Measurements from ENCODE around the gene MMP1. TPM values are rescaled to one million over a fixed set of nuclear protein-coding genes. Genes with fewer than 3 reads are reported as not detected.
A peak's percentile ranks its signal among the peaks of the same experiment; 100 is the strongest.

The MMP1 gene
- total and polyA plus RNA-seq, 2 of the 13 experiments (the other 11 are each of a cell fraction or from before 2014, with no cell fraction given), result 0.09 to 0.21 TPM

DNA sequence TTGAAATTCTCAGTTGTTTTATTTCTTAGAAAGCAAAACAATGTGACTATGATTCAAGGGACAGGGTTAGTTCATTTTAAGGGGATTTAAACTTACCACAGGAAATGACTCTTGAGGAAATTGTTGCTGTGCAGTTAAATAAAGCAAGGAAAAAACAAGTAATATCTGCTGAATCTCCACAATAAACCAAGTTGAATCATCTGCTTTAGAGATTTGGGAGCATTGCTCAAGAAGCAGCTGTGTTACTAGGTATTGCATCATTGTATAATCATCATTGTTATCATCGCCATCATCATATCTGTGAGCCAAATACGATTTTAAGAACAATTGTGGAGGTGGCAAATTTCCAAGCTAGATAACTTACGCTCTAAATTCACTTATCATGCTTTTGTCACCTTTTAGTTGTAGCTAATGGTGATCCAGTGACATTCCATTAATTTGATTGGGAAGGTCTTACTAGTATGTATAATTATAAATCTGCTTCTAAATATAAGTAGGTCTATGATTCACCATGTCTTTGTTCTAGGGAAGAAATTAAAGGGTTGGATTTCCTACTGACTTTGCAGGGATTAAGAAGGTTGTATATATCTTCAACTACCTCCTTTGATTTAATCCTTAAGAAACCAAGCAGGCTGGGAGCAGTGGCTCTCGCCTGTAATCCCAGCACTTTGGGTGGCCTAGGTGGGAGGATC lies 37.5 kb downstream of the MMP1 start:
- no peak for DNase-seq (ENCODE audit: low spot score)
- Histone ChIP-seq H3K4me1 (ENCODE audit: insufficient read depth, low read length) (no peaks in the 10 kb centered on the region), H3K9me3 (ENCODE audit: low read length) (no peaks in the 10 kb centered on the region), H3K27me3 (ENCODE audit: control insufficient read depth in 1 of 2, insufficient read depth in 2 of 2, low read length in 2 of 2) (no peaks in the 10 kb centered on the region), H3K9ac (ENCODE audit: insufficient read depth, low read depth, low read length) (no peak overlapping the region), H3K4me2 (ENCODE audit: low read depth, low read length) (no peak overlapping the region), H3K4me3 (replicated peaks in 1 of 3; ENCODE audit: insufficient read depth in 1 of 3, low read depth in 2 of 3, low read length in 3 of 3) (no peak overlapping the region), H3K27ac (ENCODE audit: extremely low read length, insufficient read depth, low read length) (no peak overlapping the region), H3K79me2 (ENCODE audit: insufficient read depth, low read length) (no peaks in the 10 kb centered on the region), H4K20me1 (ENCODE audit: insufficient read depth, low read length) (no peaks in the 10 kb centered on the region), H3K36me3 (replicated peaks in 1 of 2; ENCODE audit: control insufficient read depth in 1 of 2, insufficient read depth in 2 of 2, low read length in 2 of 2) (no peaks in the 10 kb centered on the region), H2AFZ (ENCODE audit: low read length) (no peak overlapping the region)
- TF ChIP-seq CEBPB (IDR thresholded peaks at IDR 0.05; ENCODE audit: borderline replicate concordance, low read depth, low read length), result peak; percentile 62; the same call in 1 of the 2 replicates
- TF ChIP-seq, protein P1, sequence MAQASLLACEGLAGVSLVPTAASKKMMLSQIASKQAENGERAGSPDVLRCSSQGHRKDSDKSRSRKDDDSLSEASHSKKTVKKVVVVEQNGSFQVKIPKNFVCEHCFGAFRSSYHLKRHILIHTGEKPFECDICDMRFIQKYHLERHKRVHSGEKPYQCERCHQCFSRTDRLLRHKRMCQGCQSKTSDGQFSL (CRISPR knock-in tag; IDR thresholded peaks at IDR 0.05), result no peak
- TF ChIP-seq ZNF558 (CRISPR knock-in tag; IDR thresholded peaks at IDR 0.05; ENCODE audit: borderline replicate concordance), result no peak
- no peak for TF ChIP-seq ZBTB21 (CRISPR knock-in tag; IDR thresholded peaks at IDR 0.05)
- peak; percentile 67; the same call in 1 of the 2 replicates for TF ChIP-seq ATF7 (IDR thresholded peaks at IDR 0.05)
- TF ChIP-seq ATF7 (CRISPR knock-in tag; IDR thresholded peaks at IDR 0.05), result no peak
- ChIA-PET CTCF (ENCODE audit: low intra/inter-chr PET ratio, low total read pairs) (no interaction called here), POLR2A (no interaction called here)
- intact Hi-C loops (cut with micrococcal nuclease; ENCODE audit: unreplicated experiment) (no loop called here), in situ Hi-C loops (cut with HindIII; ENCODE audit: extremely low pct_ligation_motif_present, low pct_unique_long_range_greater_than_20kb) (no loop called here)
- WGBS (ENCODE audit: low lambda C conversion rate), result 15% methylated on average over 4 of the region's 4 CpGs
- no peak for FAIRE-seq
- ATAC-seq, result no peak
- BruUV-seq (replicated peaks), result no TSS peak

GRCh38 chr11:102757823-102758549 lies 40.0 kb downstream of the MMP1 start:
- no peak overlapping the region for H3K4me3 ChIP-seq (replicated peaks in 1 of 3; ENCODE audit: insufficient read depth in 1 of 3, low read depth in 2 of 3, low read length in 3 of 3)
- ChIA-PET CTCF (ENCODE audit: low intra/inter-chr PET ratio, low total read pairs) (interaction anchor here (0.5 kb wide), 1 partner anchor 68 kb away, joined by 3 read pairs; no protein-coding TSS in a partner anchor), POLR2A (no interaction called here)
- intact Hi-C loops (cut with micrococcal nuclease; ENCODE audit: unreplicated experiment), result no loop called here
- DNase-seq (ENCODE audit: low spot score), result no peak
- no peaks in the 10 kb centered on the region for H3K36me3 ChIP-seq (replicated peaks in 1 of 2; ENCODE audit: control insufficient read depth in 1 of 2, insufficient read depth in 2 of 2, low read length in 2 of 2)
- ATAC-seq, result no peak
- no peak for TF ChIP-seq ZNF891 (CRISPR knock-in tag; IDR thresholded peaks at IDR 0.05)
- peak; percentile 68 for TF ChIP-seq ATF7 (IDR thresholded peaks at IDR 0.05)
- no peak for TF ChIP-seq ATF7 (CRISPR knock-in tag; IDR thresholded peaks at IDR 0.05)
- WGBS (ENCODE audit: low lambda C conversion rate), result 0% methylated on average over 2 of the region's 2 CpGs
- no peak overlapping the region for H3K9ac ChIP-seq (ENCODE audit: insufficient read depth, low read depth, low read length)
- no TSS peak for BruUV-seq (replicated peaks)
- H3K27me3 ChIP-seq (ENCODE audit: control insufficient read depth in 1 of 2, insufficient read depth in 2 of 2, low read length in 2 of 2), result no peaks in the 10 kb centered on the region; a peak in 1 of 5 replicates
- no peaks in the 10 kb centered on the region for H3K79me2 ChIP-seq (ENCODE audit: insufficient read depth, low read length)
- no peaks in the 10 kb centered on the region for H4K20me1 ChIP-seq (ENCODE audit: insufficient read depth, low read length)
- no peaks in the 10 kb centered on the region for H3K4me1 ChIP-seq (ENCODE audit: insufficient read depth, low read length)
- no peak overlapping the region for H2AFZ ChIP-seq (ENCODE audit: low read length)
- H3K4me2 ChIP-seq (ENCODE audit: low read depth, low read length), result no peak overlapping the region
- no peaks in the 10 kb centered on the region for H3K9me3 ChIP-seq (ENCODE audit: low read length)
- in situ Hi-C loops (cut with HindIII; ENCODE audit: extremely low pct_ligation_motif_present, low pct_unique_long_range_greater_than_20kb), result no loop called here
- H3K27ac ChIP-seq (ENCODE audit: extremely low read length, insufficient read depth, low read length), result no peak overlapping the region
- no peak for FAIRE-seq

All from HepG2 (cell line).